Measurements from ENCODE around the gene CYSRT1. TPM values are rescaled to one million over a fixed set of nuclear protein-coding genes. Genes with fewer than 3 reads are reported as not detected.

The CYSRT1 gene
- total RNA-seq, 6 experiments from 2014 or later: 0.20 to 1.2 (median 0.31) TPM; not detected in 1

DNA sequence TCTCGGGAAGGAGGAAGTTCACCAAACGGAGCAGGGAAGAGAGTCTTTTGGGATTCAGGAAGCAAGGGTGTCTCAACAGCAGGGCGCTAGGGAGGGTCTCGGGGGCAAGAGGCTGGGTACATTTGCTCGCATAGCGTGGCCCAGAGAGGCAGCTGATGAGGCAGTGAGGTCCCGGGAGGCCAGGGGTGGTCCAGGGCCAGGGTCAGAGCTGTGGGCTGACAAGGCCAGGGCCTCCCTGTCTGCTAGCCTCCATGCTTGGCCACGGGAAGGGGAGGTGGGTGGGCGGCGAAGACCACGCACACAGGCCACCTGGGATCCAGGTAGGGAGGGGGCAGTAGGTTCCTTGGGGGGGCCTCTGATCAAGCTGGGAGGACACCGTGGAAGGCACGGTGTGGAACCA, 13.4 kb upstream of the CYSRT1 start:
- peaks cover 0 to 4% (median under 1%) of the 10 kb centered on the region in 4 donors for H3K4me1 ChIP-seq
- intact Hi-C loops (cut with DNase I): no loop called here
- DNase-seq (no peak), ATAC-seq (no peak)
- 63% methylated on average over 6 of the region's 13 CpGs for WGBS (ENCODE audit: insufficient coverage, low coverage, low lambda C conversion rate, missing lambda C conversion rate)
- H3K36me3 ChIP-seq: no peaks in the 10 kb centered on the region
- H3K27ac ChIP-seq: no peak overlapping the region
- no peak overlapping the region for H3K4me3 ChIP-seq
- H3K9me3 ChIP-seq: no peaks in the 10 kb centered on the region
- TF ChIP-seq POLR2A (IDR thresholded peaks at IDR 0.05): no peak
- no peak for TF ChIP-seq CTCF (IDR thresholded peaks at IDR 0.05)
- no peaks in the 10 kb centered on the region for H3K27me3 ChIP-seq

DNA sequence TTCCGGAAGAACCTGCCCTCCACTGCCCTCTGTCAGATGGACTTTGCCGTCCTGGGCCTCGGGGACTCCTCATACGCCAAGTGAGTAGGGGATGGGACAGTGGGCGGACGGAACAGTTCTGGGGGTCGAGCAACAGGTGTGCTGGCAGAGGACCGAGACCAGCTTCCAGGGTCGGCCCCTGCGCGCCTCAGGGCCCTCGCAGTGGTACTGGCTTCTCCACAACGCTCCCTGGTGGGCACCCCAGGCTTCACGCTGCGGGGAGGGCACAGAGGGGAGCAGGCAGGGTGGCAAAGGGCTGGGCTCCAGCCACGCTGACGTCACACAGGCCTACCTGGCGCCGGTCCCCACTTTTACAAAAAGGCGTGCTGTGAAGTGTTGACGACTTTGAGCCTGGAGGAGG, 12.5 kb upstream of the CYSRT1 start:
- TF ChIP-seq CTCF (IDR thresholded peaks at IDR 0.05) (no peak), POLR2A (IDR thresholded peaks at IDR 0.05) (no peak)
- Histone ChIP-seq H3K4me3 (no peak overlapping the region), H3K36me3 (no peaks in the 10 kb centered on the region), H3K27me3 (no peaks in the 10 kb centered on the region), H3K27ac (no peak overlapping the region), H3K4me1 (no peaks in the 10 kb centered on the region), H3K9me3 (no peaks in the 10 kb centered on the region)
- intact Hi-C loops (cut with DNase I): no loop called here
- WGBS (ENCODE audit: insufficient coverage, low coverage, low lambda C conversion rate, missing lambda C conversion rate): no CpG with 5 or more reads among the region's 21 CpGs
- DNase-seq (no peak), ATAC-seq (no peak)

DNA sequence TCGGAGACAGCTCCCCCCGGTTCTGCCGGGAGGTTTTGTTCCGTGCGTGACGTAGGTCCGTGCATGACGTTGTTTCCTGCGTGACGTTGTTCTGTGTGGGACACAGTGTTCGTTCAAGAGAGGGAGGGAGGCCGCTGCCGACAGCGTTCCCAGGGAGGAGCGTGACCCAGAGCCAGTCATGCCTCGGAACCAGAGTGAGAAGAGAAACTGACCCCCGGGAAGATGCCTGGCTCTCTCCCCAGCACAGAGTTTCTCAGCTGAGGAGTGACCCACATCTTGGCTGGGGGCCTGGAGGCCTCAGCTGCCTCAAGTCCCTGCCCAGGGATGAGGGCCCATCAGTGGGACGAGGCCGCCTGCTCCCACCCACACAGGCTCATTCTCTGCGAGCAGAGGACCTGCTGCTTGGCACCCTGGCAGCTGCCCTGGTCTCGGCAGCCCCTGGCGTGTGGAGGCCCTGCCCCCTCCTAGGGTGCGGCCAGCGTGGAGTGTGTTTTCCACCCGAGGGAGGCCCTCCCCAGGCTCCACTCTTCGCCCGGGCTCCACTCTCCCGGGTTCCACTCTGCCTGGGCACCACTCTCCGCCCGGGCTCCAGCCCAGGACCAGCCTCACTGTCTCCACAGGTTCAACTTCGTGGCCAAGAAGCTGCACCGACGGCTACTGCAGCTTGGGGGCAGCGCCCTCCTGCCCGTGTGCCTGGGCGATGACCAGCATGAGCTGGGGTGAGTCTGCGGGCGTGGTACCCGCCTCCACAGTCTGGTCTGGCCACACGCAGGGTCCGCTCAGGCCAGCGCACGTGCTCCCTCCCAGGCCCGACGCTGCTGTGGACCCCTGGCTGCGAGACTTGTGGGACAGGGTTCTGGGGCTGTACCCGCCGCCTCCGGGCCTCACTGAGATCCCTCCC, 11.6 kb upstream of the CYSRT1 start:
- DNase-seq (no peak), ATAC-seq (no peak)
- Histone ChIP-seq H3K27me3 (no peaks in the 10 kb centered on the region), H3K9me3 (no peaks in the 10 kb centered on the region), H3K4me1 (no peaks in the 10 kb centered on the region), H3K4me3 (no peak overlapping the region), H3K27ac (no peak overlapping the region), H3K36me3 (no peaks in the 10 kb centered on the region)
- WGBS (ENCODE audit: insufficient coverage, low coverage, low lambda C conversion rate, missing lambda C conversion rate): 100% methylated on average over 3 of the region's 49 CpGs
- TF ChIP-seq CTCF (IDR thresholded peaks at IDR 0.05) (peak in 1 of 4 donors; percentile 8), POLR2A (IDR thresholded peaks at IDR 0.05) (no peak)
- intact Hi-C loops (cut with DNase I): no loop called here

DNA sequence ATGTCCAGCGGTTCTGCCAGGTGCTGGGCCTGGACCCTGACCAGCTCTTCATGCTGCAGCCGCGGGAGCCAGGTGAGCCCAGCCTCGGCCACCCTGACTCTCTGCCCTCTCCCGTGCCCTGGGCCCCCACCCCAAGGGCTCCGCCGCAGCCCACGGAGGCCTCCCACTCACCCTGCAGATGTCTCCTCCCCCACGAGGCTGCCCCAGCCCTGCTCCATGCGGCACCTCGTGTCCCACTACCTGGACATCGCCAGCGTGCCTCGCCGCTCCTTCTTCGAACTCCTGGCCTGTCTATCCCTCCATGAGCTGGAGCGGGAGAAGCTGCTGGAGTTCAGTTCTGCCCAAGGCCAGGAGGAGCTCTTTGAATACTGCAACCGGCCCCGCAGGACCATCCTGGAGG, 10.4 kb upstream of the CYSRT1 start:
- H3K9me3 ChIP-seq: no peaks in the 10 kb centered on the region
- no peak overlapping the region for H3K4me3 ChIP-seq
- TF ChIP-seq CTCF (IDR thresholded peaks at IDR 0.05): no peak
- TF ChIP-seq POLR2A (IDR thresholded peaks at IDR 0.05): no peak
- H3K27ac ChIP-seq: no peak overlapping the region
- DNase-seq (no peak), ATAC-seq (no peak)
- no peaks in the 10 kb centered on the region for H3K27me3 ChIP-seq
- no peaks in the 10 kb centered on the region for H3K36me3 ChIP-seq
- intact Hi-C loops (cut with DNase I): no loop called here
- 80% methylated on average over 1 of the region's 19 CpGs for WGBS (ENCODE audit: insufficient coverage, low coverage, low lambda C conversion rate, missing lambda C conversion rate)
- H3K4me1 ChIP-seq: no peaks in the 10 kb centered on the region
